Hepatocyte (in vitro differentiated cells): Measurements from ENCODE around the gene DIAPH3.

Experiments
- EZH2 ChIP-seq: fragments of 200-600 bp; sonication (generic); IDR thresholded peaks from 2 replicates; pipeline ENCODE4 v1.6.1; 2016; ENCODE audit warnings: antibody characterized with exemption, mild to moderate bottlenecking, borderline replicate concordance
- EZH2phosphoT487 ChIP-seq: fragments of 200-600 bp; sonication (generic); IDR thresholded peaks from one replicate; pipeline ENCODE4 v1.6.1; 2018; ENCODE audit warnings: antibody characterized with exemption, mild to moderate bottlenecking, low read depth, moderate library complexity; ENCODE audit not compliant: unreplicated experiment, severe bottlenecking
- TF ChIP-seq, protein P1 (sequence below): fragments of 200-600 bp; sonication (generic); IDR thresholded peaks from 2 replicates; pipeline ENCODE4 v1.5.1; 2016; ENCODE audit warnings: antibody characterized with exemption, mild to moderate bottlenecking; ENCODE audit not compliant: poor library complexity

GRCh38 chr13:59924256-59924655 is 239.5 kb downstream of the DIAPH3 start:
- TF ChIP-seq, protein P1, sequence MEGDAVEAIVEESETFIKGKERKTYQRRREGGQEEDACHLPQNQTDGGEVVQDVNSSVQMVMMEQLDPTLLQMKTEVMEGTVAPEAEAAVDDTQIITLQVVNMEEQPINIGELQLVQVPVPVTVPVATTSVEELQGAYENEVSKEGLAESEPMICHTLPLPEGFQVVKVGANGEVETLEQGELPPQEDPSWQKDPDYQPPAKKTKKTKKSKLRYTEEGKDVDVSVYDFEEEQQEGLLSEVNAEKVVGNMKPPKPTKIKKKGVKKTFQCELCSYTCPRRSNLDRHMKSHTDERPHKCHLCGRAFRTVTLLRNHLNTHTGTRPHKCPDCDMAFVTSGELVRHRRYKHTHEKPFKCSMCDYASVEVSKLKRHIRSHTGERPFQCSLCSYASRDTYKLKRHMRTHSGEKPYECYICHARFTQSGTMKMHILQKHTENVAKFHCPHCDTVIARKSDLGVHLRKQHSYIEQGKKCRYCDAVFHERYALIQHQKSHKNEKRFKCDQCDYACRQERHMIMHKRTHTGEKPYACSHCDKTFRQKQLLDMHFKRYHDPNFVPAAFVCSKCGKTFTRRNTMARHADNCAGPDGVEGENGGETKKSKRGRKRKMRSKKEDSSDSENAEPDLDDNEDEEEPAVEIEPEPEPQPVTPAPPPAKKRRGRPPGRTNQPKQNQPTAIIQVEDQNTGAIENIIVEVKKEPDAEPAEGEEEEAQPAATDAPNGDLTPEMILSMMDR, result no peak
- TF ChIP-seq EZH2 (no peak), EZH2phosphoT487 (no peak)
